Mesenchymal stem cell (in vitro differentiated cells and primary cell): ENCODE measurements around the gene FYN.

Experiments used
- DNase-seq: peaks from one replicate; pipeline ENCODE4 v3.0.0-alpha.2; 2013
- H2AFZ ChIP-seq: one replicate; pipeline ENCODE4 v1.6.1; 2013; ENCODE audit warnings: low read depth, mild to moderate bottlenecking, control low read depth, inconsistent platforms, low read length, moderate library complexity
- H2AK5ac ChIP-seq: 2 replicates; pipeline ENCODE4 v1.6.1; 2013; ENCODE audit warnings: low read length, moderate library complexity, mild to moderate bottlenecking, inconsistent platforms; ENCODE audit not compliant: severe bottlenecking
- H2BK120ac ChIP-seq: one replicate; pipeline ENCODE4 v1.6.1; 2013; ENCODE audit warnings: low read depth, mild to moderate bottlenecking, inconsistent platforms, low read length, moderate library complexity
- H2BK12ac ChIP-seq, 2 experiments: one replicate each; pipeline ENCODE4 v1.6.1; 2013; ENCODE audit warnings: inconsistent platforms in 2 of 2, low read length in 2 of 2, mild to moderate bottlenecking in 2 of 2, moderate library complexity in 2 of 2, control low read depth in 1 of 2
- H2BK15ac ChIP-seq: one replicate; pipeline ENCODE4 v1.6.1; 2013; ENCODE audit warnings: mild to moderate bottlenecking, low read depth, inconsistent platforms; ENCODE audit not compliant: poor library complexity, severe bottlenecking
- H2BK5ac ChIP-seq: 2 replicates; pipeline ENCODE4 v1.6.1; 2013; ENCODE audit warnings: low read depth, mild to moderate bottlenecking, low read length, control low read depth, inconsistent platforms; ENCODE audit not compliant: poor library complexity, severe bottlenecking
- H3K14ac ChIP-seq, 2 experiments: one replicate each; pipeline ENCODE4 v1.6.1; 2013; ENCODE audit warnings: inconsistent platforms in 2 of 2, low read length in 2 of 2, control low read depth in 1 of 2, mild to moderate bottlenecking in 1 of 2, moderate library complexity in 1 of 2
- H3K18ac ChIP-seq, 2 experiments: one replicate each; pipeline ENCODE4 v1.6.1; 2013; ENCODE audit warnings: inconsistent platforms in 2 of 2, low read length in 2 of 2, control low read depth in 1 of 2, low read depth in 1 of 2, mild to moderate bottlenecking in 1 of 2
- H3K23ac ChIP-seq, 2 experiments: one replicate each; pipeline ENCODE4 v1.6.1; 2013; ENCODE audit warnings: inconsistent platforms in 2 of 2, low read length in 2 of 2, mild to moderate bottlenecking in 2 of 2, moderate library complexity in 2 of 2, control low read depth in 1 of 2
- H3K27ac ChIP-seq: 2 replicates; pipeline ENCODE4 v1.5.1; 2013; ENCODE audit warnings: mild to moderate bottlenecking, moderate library complexity, low read length, control low read depth, inconsistent platforms; ENCODE audit not compliant: poor library complexity, severe bottlenecking
- H3K27me3 ChIP-seq, 2 experiments: 2 replicates each; pipeline versions ENCODE4 v1.6.1 to v1.7.0; 2013; ENCODE audit warnings: low read length in 2 of 2, mild to moderate bottlenecking in 2 of 2, moderate library complexity in 2 of 2, control low read depth in 1 of 2, inconsistent platforms in 1 of 2; ENCODE audit not compliant: control insufficient read depth in 1 of 2, insufficient read depth in 1 of 2
- H3K36me3 ChIP-seq, 2 experiments: 2 replicates each; pipeline versions ENCODE4 v1.6.1 to v1.7.0; 2013; ENCODE audit warnings: low read length in 2 of 2, control low read depth in 1 of 2, inconsistent platforms in 1 of 2, low read depth in 1 of 2, mild to moderate bottlenecking in 1 of 2; ENCODE audit not compliant: insufficient read depth in 2 of 2, control insufficient read depth in 1 of 2
- H3K4ac ChIP-seq, 2 experiments: one replicate each; pipeline ENCODE4 v1.6.1; 2013; ENCODE audit warnings: inconsistent platforms in 2 of 2, low read length in 2 of 2, mild to moderate bottlenecking in 2 of 2, moderate library complexity in 2 of 2, control low read depth in 1 of 2, low read depth in 1 of 2
- H3K4me1 ChIP-seq: 2 replicates; pipeline ENCODE4 v1.6.1; 2013; ENCODE audit warnings: low read depth, low read length, control low read depth; ENCODE audit not compliant: control insufficient read depth, insufficient read depth
- H3K4me2 ChIP-seq: 2 replicates; pipeline ENCODE4 v1.6.1; 2013; ENCODE audit warnings: low read length, mild to moderate bottlenecking, inconsistent platforms; ENCODE audit not compliant: poor library complexity, severe bottlenecking
- H3K4me3 ChIP-seq, 2 experiments: 2 replicates each; pipeline versions ENCODE4 v1.5.1 to v1.7.0; 2013; ENCODE audit warnings: low read length in 2 of 2, mild to moderate bottlenecking in 2 of 2, control low read depth in 1 of 2, low read depth in 1 of 2; ENCODE audit not compliant: insufficient read depth in 1 of 2
- H3K79me1 ChIP-seq: replicated peaks from 2 replicates; pipeline ENCODE4 v1.6.1; 2013; ENCODE audit warnings: mild to moderate bottlenecking, control low read depth, low read length, inconsistent platforms; ENCODE audit not compliant: poor library complexity, severe bottlenecking
- H3K9ac ChIP-seq: 2 replicates; pipeline ENCODE4 v1.7.0; 2013; ENCODE audit warnings: mild to moderate bottlenecking, low read length, moderate library complexity
- H3K9me3 ChIP-seq: 2 replicates; pipeline ENCODE4 v1.7.0; 2013; ENCODE audit warnings: mild to moderate bottlenecking, low read length; ENCODE audit not compliant: control insufficient read depth
- H4K8ac ChIP-seq: one replicate; pipeline ENCODE4 v1.6.1; 2013; ENCODE audit warnings: inconsistent platforms, mild to moderate bottlenecking, low read length, moderate library complexity
- H4K91ac ChIP-seq: one replicate; pipeline ENCODE4 v1.6.1; 2013; ENCODE audit warnings: mild to moderate bottlenecking, low read length, inconsistent platforms
- WGBS: methylation state at CpG from one replicate; pipeline ENCODE4 v1.1.7; 2013; ENCODE audit warnings: mixed read lengths; 5-methylcytosine and 5-hydroxymethylcytosine counted together

Gene FYN

GRCh38 chr6:111844921-111845320 is 28.3 kb downstream of the FYN start:
- Histone ChIP-seq H3K4me3 (no peak overlapping the region), H3K36me3 (peaks cover 0 to 45% of the 10 kb centered on the region in 2 experiments), H3K4me2 (no peak overlapping the region), H3K27ac (peak overlapping the region; percentile 77), H4K8ac (no peak overlapping the region), H3K23ac (no peak overlapping the region), H2AK5ac (no peak overlapping the region), H2BK120ac (no peak overlapping the region), H3K14ac (no peak overlapping the region), H2AFZ (no peak overlapping the region), H3K9me3 (no peaks in the 10 kb centered on the region), H3K4ac (no peak overlapping the region), H3K79me1 (peaks cover 23% of the 10 kb centered on the region), H2BK12ac (no peak overlapping the region), H2BK5ac (no peak overlapping the region), H3K18ac (no peak overlapping the region), H4K91ac (no peak overlapping the region), H3K9ac (no peak overlapping the region), H2BK15ac (no peak overlapping the region), H3K4me1 (peaks cover 27% of the 10 kb centered on the region), H3K27me3 (no peaks in the 10 kb centered on the region)
- WGBS = 94% methylated on average over 2 of the region's 2 CpGs
- no peak for DNase-seq

GRCh38 chr6:111844376-111844775 is 28.9 kb downstream of the FYN start:
- H2BK120ac ChIP-seq = no peak overlapping the region
- H2AK5ac ChIP-seq = peak overlapping the region; percentile 57
- 83% methylated on average over 4 of the region's 4 CpGs for WGBS
- H3K4me3 ChIP-seq = no peak overlapping the region
- H3K79me1 ChIP-seq = peaks cover 23% of the 10 kb centered on the region
- H2BK12ac ChIP-seq = peak overlapping the region in 1 of 2 experiments; percentile 55
- H3K36me3 ChIP-seq = peaks cover 0 to 46% of the 10 kb centered on the region in 2 experiments
- peaks cover 27% of the 10 kb centered on the region for H3K4me1 ChIP-seq
- H3K27ac ChIP-seq = peak overlapping the region; percentile 77
- H3K4ac ChIP-seq = no peak overlapping the region
- no peak for DNase-seq
- H3K27me3 ChIP-seq = no peaks in the 10 kb centered on the region
- H2BK5ac ChIP-seq = peak overlapping the region; percentile 75
- H3K14ac ChIP-seq = no peak overlapping the region
- peak overlapping the region; percentile 2 for H4K8ac ChIP-seq
- no peak overlapping the region for H3K23ac ChIP-seq
- no peak overlapping the region for H4K91ac ChIP-seq
- no peak overlapping the region for H3K18ac ChIP-seq
- no peak overlapping the region for H3K4me2 ChIP-seq
- H2AFZ ChIP-seq = no peak overlapping the region
- no peaks in the 10 kb centered on the region for H3K9me3 ChIP-seq
- H2BK15ac ChIP-seq = no peak overlapping the region
- H3K9ac ChIP-seq = no peak overlapping the region

GRCh38 chr6:111843347-111844147 is 29.7 kb downstream of the FYN start:
- Histone ChIP-seq H3K4me1 (peaks cover 27% of the 10 kb centered on the region), H2BK12ac (no peak overlapping the region)
- 71% methylated on average over 5 of the region's 7 CpGs for WGBS

GRCh38 chr6:111842891-111843290 is 30.4 kb downstream of the FYN start:
- Histone ChIP-seq H2AK5ac (no peak overlapping the region), H3K9ac (no peak overlapping the region), H2BK120ac (no peak overlapping the region), H3K4me3 (no peak overlapping the region), H3K4ac (no peak overlapping the region), H3K36me3 (peaks cover 0 to 54% of the 10 kb centered on the region in 2 experiments), H3K23ac (no peak overlapping the region), H3K9me3 (no peaks in the 10 kb centered on the region), H3K4me1 (peaks cover 27% of the 10 kb centered on the region), H3K4me2 (no peak overlapping the region), H3K27me3 (no peaks in the 10 kb centered on the region), H2BK12ac (no peak overlapping the region), H4K91ac (no peak overlapping the region), H2AFZ (no peak overlapping the region), H3K14ac (no peak overlapping the region), H3K27ac (peak overlapping the region; percentile 78), H3K18ac (no peak overlapping the region), H2BK15ac (no peak overlapping the region), H4K8ac (no peak overlapping the region), H2BK5ac (no peak overlapping the region), H3K79me1 (peaks cover 20% of the 10 kb centered on the region)
- DNase-seq = peak; percentile 62
- 13% methylated on average over 3 of the region's 4 CpGs for WGBS

More at GRCh38 chr6:111843347-111844147, 29.7 kb downstream of the FYN start:
- Histone ChIP-seq H3K14ac (no peak overlapping the region), H3K36me3 (peaks cover 0 to 48% of the 10 kb centered on the region in 2 experiments), H2BK120ac (no peak overlapping the region), H3K4me3 (no peak overlapping the region), H3K79me1 (peaks cover 20% of the 10 kb centered on the region), H2AFZ (no peak overlapping the region), H3K27ac (peak overlapping the region; percentile 27), H2BK5ac (no peak overlapping the region), H3K23ac (no peak overlapping the region), H3K4me2 (no peak overlapping the region), H2AK5ac (no peak overlapping the region), H3K4ac (peak overlapping the region in 1 of 2 experiments; percentile 0), H3K9me3 (no peaks in the 10 kb centered on the region), H4K8ac (no peak overlapping the region), H3K27me3 (no peaks in the 10 kb centered on the region), H3K18ac (peak overlapping the region; percentile 37 to 58), H3K9ac (no peak overlapping the region), H4K91ac (no peak overlapping the region), H2BK15ac (no peak overlapping the region)
- no peak for DNase-seq
